H9 (cell line): Measurements from ENCODE around the gene NR3C2. TPM values are rescaled to one million over a fixed set of nuclear protein-coding genes. Genes with fewer than 3 reads are reported as not detected.

ENCODE experiments used
- DNase-seq: peaks from one replicate; pipeline ENCODE4 v3.0.0-alpha.2; 2017
- H2AFZ ChIP-seq: one replicate; pipeline ENCODE4 v1.6.1; 2013; ENCODE audit warnings: mild to moderate bottlenecking, low read length, control low read depth, moderate library complexity
- H2AK5ac ChIP-seq: 2 replicates; pipeline ENCODE4 v1.6.1; 2013; ENCODE audit warnings: low read length, control low read depth, mixed read lengths; ENCODE audit not compliant: insufficient read length
- H2BK120ac ChIP-seq: one replicate; pipeline ENCODE4 v1.6.1; 2013; ENCODE audit warnings: low read depth, mild to moderate bottlenecking, low read length, control low read depth, inconsistent platforms; ENCODE audit not compliant: poor library complexity, severe bottlenecking
- H2BK12ac ChIP-seq: 2 replicates; pipeline ENCODE4 v1.6.1; 2013; ENCODE audit warnings: low read length, control low read depth, mixed read lengths, low read depth; ENCODE audit not compliant: insufficient read length
- H2BK15ac ChIP-seq: 2 replicates; pipeline ENCODE4 v1.6.1; 2013; ENCODE audit warnings: low read depth, low read length, control low read depth
- H2BK20ac ChIP-seq: one replicate; pipeline ENCODE4 v1.6.1; 2013; ENCODE audit warnings: low read depth, mild to moderate bottlenecking, low read length, control low read depth, inconsistent platforms; ENCODE audit not compliant: poor library complexity, severe bottlenecking
- H2BK5ac ChIP-seq: 2 replicates; pipeline ENCODE4 v1.6.1; 2013; ENCODE audit warnings: low read length, control low read depth, mixed read lengths; ENCODE audit not compliant: insufficient read length
- H3K14ac ChIP-seq: 2 replicates; pipeline ENCODE4 v1.6.1; 2013; ENCODE audit warnings: low read length, control low read depth; ENCODE audit not compliant: insufficient read depth
- H3K18ac ChIP-seq: 2 replicates; pipeline ENCODE4 v1.6.1; 2013; ENCODE audit warnings: low read depth, mild to moderate bottlenecking, mixed read lengths, low read length, control low read depth; ENCODE audit not compliant: insufficient read length
- H3K23ac ChIP-seq: 2 replicates; pipeline ENCODE4 v1.6.1; 2013; ENCODE audit warnings: low read length, control low read depth, mixed read lengths, low read depth; ENCODE audit not compliant: insufficient read length
- H3K23me2 ChIP-seq: 2 replicates; pipeline ENCODE4 v1.6.1; 2013; ENCODE audit warnings: low read depth, mild to moderate bottlenecking, mixed read lengths, low read length, control low read depth; ENCODE audit not compliant: insufficient read length, poor library complexity, severe bottlenecking
- H3K27ac ChIP-seq: 2 replicates; pipeline ENCODE4 v1.5.1; 2013; ENCODE audit warnings: low read length, control low read depth, mixed read lengths, low read depth; ENCODE audit not compliant: insufficient read length
- H3K27me3 ChIP-seq: 2 replicates; pipeline ENCODE4 v1.6.1; 2013; ENCODE audit warnings: low read length, control low read depth, inconsistent platforms; ENCODE audit not compliant: insufficient read depth
- H3K4ac ChIP-seq: 2 replicates; pipeline ENCODE4 v1.6.1; 2013; ENCODE audit warnings: low read depth, mild to moderate bottlenecking, control low read depth, inconsistent platforms, low read length, moderate library complexity
- H3K4me1 ChIP-seq: 2 replicates; pipeline ENCODE4 v1.6.1; 2013; ENCODE audit warnings: low read length, control low read depth, inconsistent platforms; ENCODE audit not compliant: insufficient read depth
- H3K4me2 ChIP-seq: 2 replicates; pipeline ENCODE4 v1.6.1; 2013; ENCODE audit warnings: low read length, control low read depth, mixed read lengths; ENCODE audit not compliant: insufficient read length, insufficient read depth
- H3K56ac ChIP-seq: 2 replicates; pipeline ENCODE4 v1.6.1; 2013; ENCODE audit warnings: low read depth, mild to moderate bottlenecking, mixed read lengths, low read length, control low read depth; ENCODE audit not compliant: insufficient read length
- H3K79me1 ChIP-seq: 2 replicates; pipeline ENCODE4 v1.6.1; 2013; ENCODE audit warnings: low read depth, mild to moderate bottlenecking, moderate library complexity, low read length, control low read depth, inconsistent platforms; ENCODE audit not compliant: insufficient read depth, poor library complexity, severe bottlenecking
- H3K79me2 ChIP-seq: 2 replicates; pipeline ENCODE4 v1.6.1; 2013; ENCODE audit warnings: low read length, control low read depth, inconsistent platforms; ENCODE audit not compliant: insufficient read depth
- H3K9ac ChIP-seq: 2 replicates; pipeline ENCODE4 v1.6.1; 2013; ENCODE audit warnings: low read length, control low read depth, mixed read lengths; ENCODE audit not compliant: insufficient read length; ENCODE audit errors: extremely low read depth
- H3K9me3 ChIP-seq: one replicate; pipeline ENCODE4 v1.6.1; 2013; ENCODE audit warnings: low read depth, low read length, inconsistent platforms; ENCODE audit not compliant: control insufficient read depth
- H3T11ph ChIP-seq: one replicate; pipeline ENCODE4 v1.6.1; 2013; ENCODE audit warnings: mild to moderate bottlenecking, low read length, control low read depth, inconsistent platforms
- H4K20me1 ChIP-seq: one replicate; pipeline ENCODE4 v1.6.1; 2013; ENCODE audit not compliant: control insufficient read depth, insufficient read length, insufficient read depth
- H4K5ac ChIP-seq: 2 replicates; pipeline ENCODE4 v1.6.1; 2013; ENCODE audit warnings: low read depth, mild to moderate bottlenecking, mixed read lengths, low read length, control low read depth; ENCODE audit not compliant: insufficient read length
- H4K8ac ChIP-seq: replicated peaks from 2 replicates; pipeline ENCODE4 v1.6.1; 2013; ENCODE audit warnings: low read length, control low read depth, mixed read lengths, low read depth; ENCODE audit not compliant: insufficient read length
- H4K91ac ChIP-seq: 2 replicates; pipeline ENCODE4 v1.6.1; 2013; ENCODE audit warnings: low read depth, mild to moderate bottlenecking, moderate library complexity, mixed read lengths, low read length, control low read depth; ENCODE audit not compliant: insufficient read length
- H3K27ac Mint-ChIP-seq, 3 experiments: 2 replicates in 2 of 3; 3 replicates in 1 of 3; pipeline ENCODE4 v1.8.0; 2020 to 2021; ENCODE audit warnings: mixed read lengths in 3 of 3, mild to moderate bottlenecking in 1 of 3, moderate library complexity in 1 of 3
- H3K27me3 Mint-ChIP-seq: 2 replicates; pipeline ENCODE4 v1.8.0; 2021; ENCODE audit warnings: low read depth, mild to moderate bottlenecking, moderate library complexity, mixed read lengths
- H3K36me3 Mint-ChIP-seq, 3 experiments: 2 replicates in 2 of 3; 3 replicates in 1 of 3; pipeline ENCODE4 v1.8.0; 2020 to 2021; ENCODE audit warnings: low read depth in 3 of 3, mixed read lengths in 3 of 3; ENCODE audit not compliant: insufficient read depth in 1 of 3
- H3K4me1 Mint-ChIP-seq, 2 experiments: 2 replicates each; pipeline ENCODE4 v1.8.0; 2020; ENCODE audit warnings: mixed read lengths in 2 of 2
- H3K4me3 Mint-ChIP-seq, 2 experiments: 2 replicates in 1 of 2; 3 replicates in 1 of 2; pipeline ENCODE4 v1.8.0; 2020 to 2021; ENCODE audit warnings: mild to moderate bottlenecking in 2 of 2, mixed read lengths in 2 of 2, moderate library complexity in 1 of 2
- H3K9me3 Mint-ChIP-seq, 2 experiments: 2 replicates in 1 of 2; 3 replicates in 1 of 2; pipeline ENCODE4 v1.8.0; 2020; ENCODE audit warnings: mild to moderate bottlenecking in 2 of 2, mixed read lengths in 2 of 2, moderate library complexity in 1 of 2
- CTCF ChIP-seq: fragments of 200-600 bp; sonication (generic); conservative IDR thresholded peaks from 3 replicates; pipeline ENCODE4 v1.8.0; 2021; ENCODE audit warnings: antibody characterized with exemption, mild to moderate bottlenecking
- WGBS: extraction: QIAGEN DNeasy Blood & Tissue Kit; methylation state at CpG from one replicate; pipeline ENCODE4 v1.1.7; 2013; ENCODE audit warnings: missing lambda C conversion rate, low lambda C conversion rate, mixed read lengths; ENCODE audit not compliant: insufficient read length; ENCODE audit errors: extremely low coverage; 5-methylcytosine and 5-hydroxymethylcytosine counted together
- total RNA-seq: library from RNA; stranded (reverse); gene quantifications from 2 replicates; pipeline ENCODE4 v1.2.1, GENCODE V29; 2021

The NR3C2 gene
- total RNA-seq, 1 experiment from 2014 or later = 1.4 TPM

- no peak overlapping the region for H4K8ac ChIP-seq
- no peak overlapping the region for H3K4ac ChIP-seq
- H3K9ac ChIP-seq = no peak overlapping the region
- Mint-ChIP-seq H3K27me3 (no peaks in the 10 kb centered on the region), H3K9me3 (no peaks in the 10 kb centered on the region), H3K36me3 (no peaks in the 10 kb centered on the region), H3K4me1 (no peaks in the 10 kb centered on the region), H3K4me3 (no peak overlapping the region), H3K27ac (no peak overlapping the region)
- no peak overlapping the region for H2AK5ac ChIP-seq
- H2BK20ac ChIP-seq = no peak overlapping the region
- no peak overlapping the region for H4K91ac ChIP-seq
- TF ChIP-seq CTCF = peak; percentile 40
- H4K20me1 ChIP-seq = no peaks in the 10 kb centered on the region
- H3K23ac ChIP-seq = no peak overlapping the region
- no peaks in the 10 kb centered on the region for H3K79me1 ChIP-seq
- H2AFZ ChIP-seq = no peak overlapping the region
- no peak overlapping the region for H2BK15ac ChIP-seq
- no peak overlapping the region for H3K4me2 ChIP-seq
- H2BK120ac ChIP-seq = no peak overlapping the region
- no peak overlapping the region for H3K56ac ChIP-seq
- no peak overlapping the region for H3K18ac ChIP-seq
- H3K4me1 ChIP-seq = no peaks in the 10 kb centered on the region
- no peaks in the 10 kb centered on the region for H3K23me2 ChIP-seq
- H3T11ph ChIP-seq = no peak overlapping the region
- no peak for DNase-seq
- no peak overlapping the region for H2BK12ac ChIP-seq
- no peak overlapping the region for H3K27ac ChIP-seq
- H3K79me2 ChIP-seq = no peaks in the 10 kb centered on the region
- no peak overlapping the region for H4K5ac ChIP-seq
- H2BK5ac ChIP-seq = no peak overlapping the region
- H3K14ac ChIP-seq = no peak overlapping the region
- H3K27me3 ChIP-seq = no peaks in the 10 kb centered on the region
- WGBS = no CpG with 5 or more reads among the region's 5 CpGs
- H3K9me3 ChIP-seq = no peaks in the 10 kb centered on the region
Measured at GRCh38 chr4:148425327-148426110, 16.7 kb downstream of the NR3C2 start.
